ENCODE data around the gene GMDS.
A peak's percentile ranks its signal among the peaks of the same experiment; 100 is the strongest.

Gene GMDS

GRCh38 chr6:1841136-1841535 is 404.3 kb downstream of the GMDS start:
- peak in 1 of 2 donors; percentile 8 for DNase-seq (ENCODE audit: low read depth in 2 of 2)
- H3K4me3 ChIP-seq (replicated peaks in 1 of 2; ENCODE audit: low read depth in 2 of 2, low read length in 2 of 2) = no peak overlapping the region
- TF ChIP-seq, protein P1, sequence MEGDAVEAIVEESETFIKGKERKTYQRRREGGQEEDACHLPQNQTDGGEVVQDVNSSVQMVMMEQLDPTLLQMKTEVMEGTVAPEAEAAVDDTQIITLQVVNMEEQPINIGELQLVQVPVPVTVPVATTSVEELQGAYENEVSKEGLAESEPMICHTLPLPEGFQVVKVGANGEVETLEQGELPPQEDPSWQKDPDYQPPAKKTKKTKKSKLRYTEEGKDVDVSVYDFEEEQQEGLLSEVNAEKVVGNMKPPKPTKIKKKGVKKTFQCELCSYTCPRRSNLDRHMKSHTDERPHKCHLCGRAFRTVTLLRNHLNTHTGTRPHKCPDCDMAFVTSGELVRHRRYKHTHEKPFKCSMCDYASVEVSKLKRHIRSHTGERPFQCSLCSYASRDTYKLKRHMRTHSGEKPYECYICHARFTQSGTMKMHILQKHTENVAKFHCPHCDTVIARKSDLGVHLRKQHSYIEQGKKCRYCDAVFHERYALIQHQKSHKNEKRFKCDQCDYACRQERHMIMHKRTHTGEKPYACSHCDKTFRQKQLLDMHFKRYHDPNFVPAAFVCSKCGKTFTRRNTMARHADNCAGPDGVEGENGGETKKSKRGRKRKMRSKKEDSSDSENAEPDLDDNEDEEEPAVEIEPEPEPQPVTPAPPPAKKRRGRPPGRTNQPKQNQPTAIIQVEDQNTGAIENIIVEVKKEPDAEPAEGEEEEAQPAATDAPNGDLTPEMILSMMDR (IDR thresholded peaks at IDR 0.05; ENCODE audit: low read depth, low read length) = no peak

- no peak for DNase-seq (ENCODE audit: low read depth in 2 of 2)
- no peak overlapping the region for H3K4me3 ChIP-seq (replicated peaks in 1 of 2; ENCODE audit: low read depth in 2 of 2, low read length in 2 of 2)
Measured at GRCh38 chr6:1840491-1841121, 404.8 kb downstream of the GMDS start.

DNA sequence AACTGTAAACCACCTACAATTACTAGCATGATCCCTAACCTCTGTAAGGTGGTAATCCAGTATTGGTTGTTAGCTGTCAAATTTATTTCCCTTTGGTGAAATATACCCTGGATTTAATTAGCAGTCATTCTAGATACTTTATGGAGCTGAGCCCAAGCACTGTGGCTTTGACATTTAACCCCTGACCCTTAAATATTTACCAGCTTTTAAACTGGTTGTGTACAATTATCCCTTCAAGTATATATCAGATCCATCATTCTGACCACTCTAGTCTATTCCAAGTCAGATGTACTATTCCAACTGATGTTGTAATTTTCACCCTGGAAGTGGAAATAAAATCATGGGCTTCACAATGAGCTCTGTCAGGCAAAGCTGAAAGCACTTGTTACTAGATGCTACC is 406.0 kb downstream of the GMDS start:
- DNase-seq (ENCODE audit: low read depth in 2 of 2) = no peak

More at GRCh38 chr6:1840491-1841121, 404.8 kb downstream of the GMDS start:
- TF ChIP-seq, protein P1 (IDR thresholded peaks at IDR 0.05; ENCODE audit: low read depth, low read length) = no peak

DNA sequence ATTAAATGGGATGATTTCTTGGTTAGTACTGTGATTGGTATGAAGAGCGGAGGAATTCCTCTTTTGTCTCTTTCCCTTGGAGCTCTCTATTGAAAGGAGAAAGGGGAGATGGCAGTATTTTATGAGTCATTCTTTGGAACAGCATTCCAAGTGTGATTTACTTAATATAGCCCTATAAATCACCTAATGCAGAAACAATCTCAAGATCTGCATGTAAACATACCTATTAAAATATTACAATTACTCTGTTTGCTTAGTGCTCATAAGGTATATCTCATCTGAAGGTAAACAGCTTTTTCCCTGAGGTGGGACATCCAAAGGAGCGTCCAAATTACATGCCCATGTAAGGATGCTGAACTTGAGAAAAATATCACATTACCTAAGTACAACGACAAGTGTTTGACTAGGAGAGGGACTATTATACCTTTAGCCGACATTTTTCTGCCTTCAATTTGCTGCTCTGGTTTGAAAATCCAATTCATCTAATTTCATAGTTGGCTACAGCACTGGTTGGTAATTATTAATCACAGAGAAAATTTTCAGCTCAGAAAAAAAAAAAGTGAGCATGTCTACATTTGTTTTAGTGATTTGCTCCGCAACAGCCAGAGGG is 406.7 kb downstream of the GMDS start:
- TF ChIP-seq, protein P1 (IDR thresholded peaks at IDR 0.05; ENCODE audit: low read depth, low read length) = no peak
- H3K4me3 ChIP-seq (replicated peaks in 1 of 2; ENCODE audit: low read depth in 2 of 2, low read length in 2 of 2) = no peak overlapping the region
- DNase-seq (ENCODE audit: low read depth in 2 of 2) = peak in 1 of 2 donors; percentile 28

More for the DNA sequence above, 406.0 kb downstream of the GMDS start:
- TF ChIP-seq, protein P1 (IDR thresholded peaks at IDR 0.05; ENCODE audit: low read depth, low read length) = no peak
- no peak overlapping the region for H3K4me3 ChIP-seq (replicated peaks in 1 of 2; ENCODE audit: low read depth in 2 of 2, low read length in 2 of 2)

GRCh38 chr6:1837826-1838225 is 407.6 kb downstream of the GMDS start:
- TF ChIP-seq, protein P1 (IDR thresholded peaks at IDR 0.05; ENCODE audit: low read depth, low read length) = no peak
- no peak for DNase-seq (ENCODE audit: low read depth in 2 of 2)
- no peak overlapping the region for H3K4me3 ChIP-seq (replicated peaks in 1 of 2; ENCODE audit: low read depth in 2 of 2, low read length in 2 of 2)

DNA sequence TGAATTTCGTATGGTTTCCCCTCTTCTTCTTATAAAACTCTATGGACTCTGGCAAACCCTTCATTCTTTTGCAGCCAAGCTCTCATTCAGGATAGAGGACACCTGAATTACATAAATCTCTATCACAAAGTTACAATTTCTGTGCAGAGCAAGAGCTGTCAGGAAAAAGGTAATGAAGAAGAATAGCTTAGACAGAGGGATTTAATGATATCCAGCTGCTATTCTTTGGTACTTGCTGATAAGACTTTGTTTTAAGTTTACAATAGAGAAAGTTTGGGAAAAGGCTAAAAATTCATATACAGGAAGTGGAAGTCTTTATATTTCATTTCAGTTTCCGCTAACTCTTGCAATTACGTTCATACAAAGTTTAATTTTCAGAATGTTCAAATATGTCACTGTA is 408.7 kb downstream of the GMDS start:
- no peak for DNase-seq (ENCODE audit: low read depth in 2 of 2)
- H3K4me3 ChIP-seq (replicated peaks in 1 of 2; ENCODE audit: low read depth in 2 of 2, low read length in 2 of 2) = no peak overlapping the region
- TF ChIP-seq, protein P1 (IDR thresholded peaks at IDR 0.05; ENCODE audit: low read depth, low read length) = no peak
